RWPE2 (cell line): ENCODE results near the gene PDIA5.

Experiments
- ATAC-seq: fragments of 200-7000 bp; cut with Tn5 transposase; 3 replicates; pipeline ENCODE4 v1.9.1; 2021; ENCODE audit warnings: low read depth
- DNase-seq: peaks from one replicate; pipeline ENCODE4 v3.0.0-alpha.2; 2020; ENCODE audit warnings: low spot score
- H3K27ac ChIP-seq: fragments of 450-650 bp; 2 replicates; pipeline ENCODE4 v1.5.1; 2017; ENCODE audit warnings: mild to moderate bottlenecking; ENCODE audit not compliant: poor library complexity, severe bottlenecking
- H3K27me3 ChIP-seq: fragments of 250-450 bp; sonication (Bioruptor Pico); 2 replicates; pipeline ENCODE4 v1.5.1; 2021; ENCODE audit warnings: mild to moderate bottlenecking, moderate library complexity; ENCODE audit not compliant: insufficient read depth, poor library complexity, severe bottlenecking
- H3K36me3 ChIP-seq: fragments of 250-450 bp; sonication (Bioruptor Pico); 2 replicates; pipeline ENCODE4 v1.5.1; 2020; ENCODE audit warnings: low read depth, mild to moderate bottlenecking, moderate library complexity
- H3K4me1 ChIP-seq: fragments of 250-450 bp; sonication (Bioruptor Pico); 2 replicates; pipeline ENCODE4 v1.5.1; 2021; ENCODE audit warnings: mild to moderate bottlenecking, moderate library complexity; ENCODE audit not compliant: insufficient read depth, poor library complexity, severe bottlenecking
- H3K4me3 ChIP-seq: fragments of 250-450 bp; sonication (Bioruptor Pico); 2 replicates; pipeline ENCODE4 v1.5.1; 2021; ENCODE audit warnings: mild to moderate bottlenecking, moderate library complexity; ENCODE audit not compliant: severe bottlenecking
- H3K9me3 ChIP-seq: fragments of 250-450 bp; sonication (Bioruptor Pico); 2 replicates; pipeline ENCODE4 v1.5.1; 2021; ENCODE audit warnings: mild to moderate bottlenecking, moderate library complexity; ENCODE audit not compliant: severe bottlenecking
- TF ChIP-seq, protein P1 (sequence below): fragments of 450-650 bp; IDR thresholded peaks from one replicate; pipeline ENCODE4 v1.5.1; 2017; ENCODE audit warnings: mild to moderate bottlenecking, moderate library complexity; ENCODE audit not compliant: poor library complexity, severe bottlenecking

Gene PDIA5

GRCh38 chr3:123119802-123120201 lies 53.0 kb downstream of the PDIA5 start:
- no peak overlapping the region for H3K4me3 ChIP-seq
- no peak for ATAC-seq
- peaks cover 3% of the 10 kb centered on the region for H3K4me1 ChIP-seq
- DNase-seq, result no peak
- peaks cover 87% of the 10 kb centered on the region for H3K36me3 ChIP-seq
- H3K27ac ChIP-seq, result no peak overlapping the region
- H3K27me3 ChIP-seq, result no peaks in the 10 kb centered on the region
- TF ChIP-seq, protein P1, sequence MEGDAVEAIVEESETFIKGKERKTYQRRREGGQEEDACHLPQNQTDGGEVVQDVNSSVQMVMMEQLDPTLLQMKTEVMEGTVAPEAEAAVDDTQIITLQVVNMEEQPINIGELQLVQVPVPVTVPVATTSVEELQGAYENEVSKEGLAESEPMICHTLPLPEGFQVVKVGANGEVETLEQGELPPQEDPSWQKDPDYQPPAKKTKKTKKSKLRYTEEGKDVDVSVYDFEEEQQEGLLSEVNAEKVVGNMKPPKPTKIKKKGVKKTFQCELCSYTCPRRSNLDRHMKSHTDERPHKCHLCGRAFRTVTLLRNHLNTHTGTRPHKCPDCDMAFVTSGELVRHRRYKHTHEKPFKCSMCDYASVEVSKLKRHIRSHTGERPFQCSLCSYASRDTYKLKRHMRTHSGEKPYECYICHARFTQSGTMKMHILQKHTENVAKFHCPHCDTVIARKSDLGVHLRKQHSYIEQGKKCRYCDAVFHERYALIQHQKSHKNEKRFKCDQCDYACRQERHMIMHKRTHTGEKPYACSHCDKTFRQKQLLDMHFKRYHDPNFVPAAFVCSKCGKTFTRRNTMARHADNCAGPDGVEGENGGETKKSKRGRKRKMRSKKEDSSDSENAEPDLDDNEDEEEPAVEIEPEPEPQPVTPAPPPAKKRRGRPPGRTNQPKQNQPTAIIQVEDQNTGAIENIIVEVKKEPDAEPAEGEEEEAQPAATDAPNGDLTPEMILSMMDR, result no peak
- H3K9me3 ChIP-seq, result no peaks in the 10 kb centered on the region

DNA sequence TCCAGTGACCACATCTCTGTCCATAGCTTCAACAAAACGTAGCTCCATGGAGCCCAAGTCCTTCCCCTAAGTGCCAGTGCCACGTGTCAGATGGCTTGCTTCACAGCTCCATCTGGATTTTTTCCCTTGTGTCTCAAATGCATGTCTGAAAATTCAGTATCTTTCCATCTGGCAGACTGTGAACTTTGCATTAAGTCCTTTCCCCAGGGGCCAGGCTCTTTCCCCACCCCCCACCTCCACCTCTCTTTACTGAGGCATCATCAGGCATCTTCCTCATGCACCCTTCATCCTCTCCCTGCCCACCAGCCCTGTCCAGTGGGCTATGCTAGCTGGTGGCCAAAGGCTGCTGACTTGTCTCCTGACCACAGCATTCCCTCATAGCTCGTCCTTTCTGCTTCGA lies 53.7 kb downstream of the PDIA5 start:
- Histone ChIP-seq H3K4me3 (no peak overlapping the region), H3K4me1 (peaks cover 3% of the 10 kb centered on the region), H3K9me3 (no peaks in the 10 kb centered on the region), H3K27ac (no peak overlapping the region), H3K36me3 (peaks cover 88% of the 10 kb centered on the region), H3K27me3 (no peaks in the 10 kb centered on the region)
- DNase-seq (no peak), ATAC-seq (no peak)
- TF ChIP-seq, protein P1, result no peak

DNA sequence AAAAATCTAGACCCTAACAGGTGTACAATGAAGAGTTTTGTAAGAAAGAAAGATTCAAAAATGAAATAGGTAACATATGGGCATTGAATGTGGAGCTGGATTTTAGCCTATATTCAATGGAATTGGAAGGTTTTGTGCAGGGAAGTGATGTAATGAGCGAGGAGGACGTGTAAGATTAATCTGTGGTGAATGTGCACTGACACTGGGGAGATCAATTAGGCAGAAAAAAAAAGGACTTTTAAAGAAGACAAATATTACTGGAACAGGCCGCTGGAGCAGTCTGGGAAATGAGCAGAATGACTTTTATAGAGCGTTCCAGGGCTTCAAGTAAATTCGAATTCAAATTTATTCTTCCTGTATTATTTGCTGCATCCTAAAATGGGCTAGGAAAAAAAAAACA lies 55.2 kb downstream of the PDIA5 start:
- ATAC-seq (no peak), DNase-seq (no peak)
- H3K36me3 ChIP-seq, result peaks cover 88% of the 10 kb centered on the region
- no peak overlapping the region for H3K27ac ChIP-seq
- H3K9me3 ChIP-seq, result no peaks in the 10 kb centered on the region
- H3K27me3 ChIP-seq, result no peaks in the 10 kb centered on the region
- no peak overlapping the region for H3K4me3 ChIP-seq
- H3K4me1 ChIP-seq, result peaks cover 3% of the 10 kb centered on the region
- TF ChIP-seq, protein P1, result no peak

GRCh38 chr3:123122525-123123315 lies 55.9 kb downstream of the PDIA5 start:
- Histone ChIP-seq H3K4me1 (peaks cover 3% of the 10 kb centered on the region), H3K9me3 (no peaks in the 10 kb centered on the region), H3K36me3 (peaks cover 89% of the 10 kb centered on the region), H3K27ac (no peak overlapping the region), H3K4me3 (no peak overlapping the region), H3K27me3 (no peaks in the 10 kb centered on the region)
- TF ChIP-seq, protein P1, result no peak
- DNase-seq (no peak), ATAC-seq (0 out of 3 replicates have a peak, but pooled peaks have one; percentile 25)
